NCI-H748 (cell line): ENCODE results near the gene BGN.

Source experiments
- DNase-seq: peaks from one replicate; lab custom pipeline; 2025; ENCODE audit not compliant: unreplicated experiment; lab: John Stamatoyannopoulos, UW

BGN gene

GRCh38 chrX:153482376-153483015, 12.3 kb upstream of the BGN start:
- DNase-seq: no peak

- no peak for DNase-seq
Observed at GRCh38 chrX:153485396-153486080, 9.2 kb upstream of the BGN start.

GRCh38 chrX:153486171-153486570, 8.6 kb upstream of the BGN start:
- no peak for DNase-seq

GRCh38 chrX:153487590-153488071, 7.1 kb upstream of the BGN start:
- DNase-seq: no peak

- DNase-seq: no peak
Observed at GRCh38 chrX:153488231-153488914, 6.4 kb upstream of the BGN start.

GRCh38 chrX:153490217-153490930, 4.4 kb upstream of the BGN start:
- no peak for DNase-seq

GRCh38 chrX:153491351-153491914, 3.3 kb upstream of the BGN start:
- DNase-seq: no peak

- DNase-seq: no peak
Observed at GRCh38 chrX:153491918-153492317, 2.9 kb upstream of the BGN start.

GRCh38 chrX:153492543-153492942, 2.2 kb upstream of the BGN start:
- DNase-seq: no peak

GRCh38 chrX:153493085-153493484, 1.7 kb upstream of the BGN start:
- DNase-seq: no peak

GRCh38 chrX:153494061-153494460, 719 bp upstream of the BGN start:
- DNase-seq: no peak

GRCh38 chrX:153495362-153495751, 577 bp downstream of the BGN start:
- no peak for DNase-seq

GRCh38 chrX:153495903-153496589, 1.3 kb downstream of the BGN start:
- DNase-seq: no peak

GRCh38 chrX:153496590-153496959, 1.8 kb downstream of the BGN start:
- DNase-seq: no peak

GRCh38 chrX:153498453-153498852, 3.7 kb downstream of the BGN start:
- DNase-seq: no peak

- DNase-seq: no peak
Observed at GRCh38 chrX:153499341-153499740, 4.6 kb downstream of the BGN start.

- no peak for DNase-seq
Observed at GRCh38 chrX:153499876-153500275, 5.1 kb downstream of the BGN start.

GRCh38 chrX:153500676-153501280, 6.0 kb downstream of the BGN start:
- no peak for DNase-seq

GRCh38 chrX:153501530-153501929, 6.8 kb downstream of the BGN start:
- no peak for DNase-seq

GRCh38 chrX:153502131-153502530, 7.4 kb downstream of the BGN start:
- DNase-seq: no peak
